ENCODE data around the gene GNPAT. TPM values are rescaled to one million over a fixed set of nuclear protein-coding genes. Genes with fewer than 3 reads are reported as not detected.

The GNPAT gene
- total and polyA plus RNA-seq, 10 of the 15 experiments (the other 5 are each of a cell fraction or from before 2014, with no cell fraction given), result 24.0 to 70.6 (median 47.2) TPM

DNA sequence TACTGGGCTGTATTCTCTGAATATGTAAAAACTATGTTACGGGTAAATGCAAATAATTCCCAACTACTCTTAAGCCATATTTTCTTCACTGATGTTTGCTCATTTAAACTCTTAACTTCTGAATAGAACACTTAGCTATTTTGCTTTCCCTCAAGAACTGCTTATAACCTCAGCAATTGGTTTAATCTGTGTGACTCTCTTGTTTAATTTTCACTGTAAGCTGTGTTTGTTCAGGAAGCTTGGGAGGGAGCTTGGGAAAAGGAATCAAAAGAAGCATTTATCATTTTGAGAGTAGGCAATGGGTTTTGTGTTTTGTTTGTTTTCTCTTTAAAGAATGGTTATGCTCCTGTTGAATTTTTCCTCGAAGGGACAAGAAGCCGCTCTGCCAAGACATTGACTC lies 24.4 kb downstream of the GNPAT start:
- intact Hi-C loops (cut with micrococcal nuclease; ENCODE audit: unreplicated experiment) (no loop called here), in situ Hi-C loops (cut with MboI) (no loop called here)
- no peaks in the 10 kb centered on the region; the same call in 2 of the 3 replicates for H3K9me3 ChIP-seq (replicated peaks; ENCODE audit: control insufficient read depth, insufficient read depth, low read length)
- H3K4me1 ChIP-seq (ENCODE audit: control insufficient read depth, insufficient read depth, low read length), result no peaks in the 10 kb centered on the region
- ATAC-seq (no peak), FAIRE-seq (no peak), DNase-seq (ENCODE audit: low read depth, low spot score) (no peak)
- RAD21 ChIA-PET (ENCODE audit: unreplicated experiment), result no interaction called here
- POLR2A ChIA-PET, result no interaction called here
- peaks cover 2 to 39% of the 10 kb centered on the region in 2 experiments for H3K36me3 ChIP-seq (ENCODE audit: control insufficient read depth in 2 of 2, insufficient read depth in 2 of 2, low read length in 1 of 2)
- WGBS (ENCODE audit: insufficient coverage, insufficient replicate concordance, low lambda C conversion rate, missing lambda C conversion rate), result 94% methylated on average over 3 of the region's 3 CpGs
- H3K4me2 ChIP-seq (ENCODE audit: control insufficient read depth, insufficient read depth), result no peak overlapping the region
- no peak overlapping the region for H3K27ac ChIP-seq (ENCODE audit: control insufficient read depth, insufficient read depth)
- H4K20me1 ChIP-seq (ENCODE audit: control insufficient read depth, insufficient read depth), result no peaks in the 10 kb centered on the region
- SMC1A ChIA-PET (ENCODE audit: uncharacterized antibody, unreplicated experiment), result no interaction called here
- BruUV-seq (replicated peaks), result no TSS peak
- H3K9ac ChIP-seq (ENCODE audit: control insufficient read depth, insufficient read depth, low read length), result no peak overlapping the region
- CTCF ChIA-PET, result no interaction called here
- H3K27me3 ChIP-seq (replicated peaks in 1 of 2; ENCODE audit: control insufficient read depth in 2 of 2, insufficient read depth in 2 of 2, low read length in 1 of 2), result no peaks in the 10 kb centered on the region
- no peaks in the 10 kb centered on the region for H3K79me2 ChIP-seq (ENCODE audit: control insufficient read depth, insufficient read depth, low read length)
- no peak for TF ChIP-seq ZNF384 (IDR thresholded peaks at IDR 0.05; ENCODE audit: borderline replicate concordance, low read depth, low read length)
- no peak for TF ChIP-seq ZNF274 (IDR thresholded peaks at IDR 0.05; ENCODE audit: insufficient read depth, insufficient read length)
- TF ChIP-seq NRF1 (conservative IDR thresholded peaks at IDR 0.05; ENCODE audit: low read depth, low read length), result no peak
- TF ChIP-seq BHLHE40 (IDR thresholded peaks at IDR 0.05; ENCODE audit: borderline replicate concordance in 1 of 2, low read depth in 2 of 2, low read length in 1 of 2), result no peak
- no peak for TF ChIP-seq CHD4 (IDR thresholded peaks at IDR 0.05)
- TF ChIP-seq CHD1 (IDR thresholded peaks at IDR 0.05; ENCODE audit: low read depth, low read length), result no peak
- TF ChIP-seq HDGF (IDR thresholded peaks at IDR 0.05), result no peak
- TF ChIP-seq, protein P1, sequence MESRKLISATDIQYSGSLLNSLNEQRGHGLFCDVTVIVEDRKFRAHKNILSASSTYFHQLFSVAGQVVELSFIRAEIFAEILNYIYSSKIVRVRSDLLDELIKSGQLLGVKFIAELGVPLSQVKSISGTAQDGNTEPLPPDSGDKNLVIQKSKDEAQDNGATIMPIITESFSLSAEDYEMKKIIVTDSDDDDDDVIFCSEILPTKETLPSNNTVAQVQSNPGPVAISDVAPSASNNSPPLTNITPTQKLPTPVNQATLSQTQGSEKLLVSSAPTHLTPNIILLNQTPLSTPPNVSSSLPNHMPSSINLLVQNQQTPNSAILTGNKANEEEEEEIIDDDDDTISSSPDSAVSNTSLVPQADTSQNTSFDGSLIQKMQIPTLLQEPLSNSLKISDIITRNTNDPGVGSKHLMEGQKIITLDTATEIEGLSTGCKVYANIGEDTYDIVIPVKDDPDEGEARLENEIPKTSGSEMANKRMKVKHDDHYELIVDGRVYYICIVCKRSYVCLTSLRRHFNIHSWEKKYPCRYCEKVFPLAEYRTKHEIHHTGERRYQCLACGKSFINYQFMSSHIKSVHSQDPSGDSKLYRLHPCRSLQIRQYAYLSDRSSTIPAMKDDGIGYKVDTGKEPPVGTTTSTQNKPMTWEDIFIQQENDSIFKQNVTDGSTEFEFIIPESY (IDR thresholded peaks at IDR 0.05), result no peak
- TF ChIP-seq ZNF207 (IDR thresholded peaks at IDR 0.05; ENCODE audit: borderline replicate concordance), result no peak
- TF ChIP-seq FOXM1 (IDR thresholded peaks at IDR 0.05; ENCODE audit: low read depth, low read length), result no peak
- no peak for TF ChIP-seq ZNF217 (IDR thresholded peaks at IDR 0.05)
- TF ChIP-seq STAT1 (conservative IDR thresholded peaks at IDR 0.05), result no peak
- TF ChIP-seq NFYA (IDR thresholded peaks at IDR 0.05; ENCODE audit: borderline replicate concordance, low read depth, low read length), result no peak
- no peak for TF ChIP-seq POLR2A (IDR thresholded peaks at IDR 0.05; ENCODE audit: low read depth, low read length)
- TF ChIP-seq NBN (IDR thresholded peaks at IDR 0.05), result no peak
- no peak for TF ChIP-seq SIX5 (IDR thresholded peaks at IDR 0.05; ENCODE audit: low read depth, low read length, severe bottlenecking)
- no peak for TF ChIP-seq YY1 (IDR thresholded peaks at IDR 0.05; ENCODE audit: low read depth, low read length)
- TF ChIP-seq EGR1 (IDR thresholded peaks at IDR 0.05; ENCODE audit: borderline replicate concordance in 1 of 2, low read depth in 2 of 2, low read length in 2 of 2), result no peak
- no peak for TF ChIP-seq TCF3 (IDR thresholded peaks at IDR 0.05; ENCODE audit: borderline replicate concordance, insufficient read depth, low read depth, low read length)
- TF ChIP-seq, protein P2, sequence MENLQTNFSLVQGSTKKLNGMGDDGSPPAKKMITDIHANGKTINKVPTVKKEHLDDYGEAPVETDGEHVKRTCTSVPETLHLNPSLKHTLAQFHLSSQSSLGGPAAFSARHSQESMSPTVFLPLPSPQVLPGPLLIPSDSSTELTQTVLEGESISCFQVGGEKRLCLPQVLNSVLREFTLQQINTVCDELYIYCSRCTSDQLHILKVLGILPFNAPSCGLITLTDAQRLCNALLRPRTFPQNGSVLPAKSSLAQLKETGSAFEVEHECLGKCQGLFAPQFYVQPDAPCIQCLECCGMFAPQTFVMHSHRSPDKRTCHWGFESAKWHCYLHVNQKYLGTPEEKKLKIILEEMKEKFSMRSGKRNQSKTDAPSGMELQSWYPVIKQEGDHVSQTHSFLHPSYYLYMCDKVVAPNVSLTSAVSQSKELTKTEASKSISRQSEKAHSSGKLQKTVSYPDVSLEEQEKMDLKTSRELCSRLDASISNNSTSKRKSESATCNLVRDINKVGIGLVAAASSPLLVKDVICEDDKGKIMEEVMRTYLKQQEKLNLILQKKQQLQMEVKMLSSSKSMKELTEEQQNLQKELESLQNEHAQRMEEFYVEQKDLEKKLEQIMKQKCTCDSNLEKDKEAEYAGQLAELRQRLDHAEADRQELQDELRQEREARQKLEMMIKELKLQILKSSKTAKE (IDR thresholded peaks at IDR 0.05; ENCODE audit: low read depth, poor library complexity, severe bottlenecking), result no peak
- no peak overlapping the region for H2AFZ ChIP-seq (ENCODE audit: control insufficient read depth, low read depth, low read length)
- H3K4me3 ChIP-seq, result no peak overlapping the region

Data from GM12878 (cell line).